ENCODE results near the gene TMEM178B. TPM values are rescaled to one million over a fixed set of nuclear protein-coding genes. Genes with fewer than 3 reads are reported as not detected.

TMEM178B gene
- total and polyA plus RNA-seq, 7 donors = 0.13 to 4.8 (median 1.6) TPM

GRCh38 chr7:141071260-141071854, 2.5 kb upstream of the TMEM178B start:
- Histone ChIP-seq H3K4me1 (peaks cover 7% of the 10 kb centered on the region), H3K27ac (no peak overlapping the region), H3K27me3 (ENCODE audit: insufficient read depth in 3 of 3, low read length in 2 of 3) (peaks cover 0 to 20% (median 5%) of the 10 kb centered on the region in 3 donors), H3K36me3 (ENCODE audit: insufficient read depth in 1 of 2, low read depth in 1 of 2) (no peaks in the 10 kb centered on the region), H3K9me3 (no peaks in the 10 kb centered on the region), H3K4me3 (peak overlapping the region; percentile 79)
- ATAC-seq (peak in 3 of 4 donors; percentile 13 to 46 (median 42)), DNase-seq (peak; percentile 35 to 74)
- TF ChIP-seq CTCF (IDR thresholded peaks at IDR 0.05) = no peak
- intact Hi-C loops (cut with DNase I) = loop anchor here (5.0 to 10.0 kb wide), 2 partner anchors 461 to 463 kb away; no protein-coding TSS in a partner anchor
- 0 to 2% (median 1%) methylated on average over 30 of the region's 30 CpGs for WGBS, 3 donors

- peak overlapping the region; percentile 71 for H3K27ac ChIP-seq
- peaks cover 7% of the 10 kb centered on the region for H3K4me1 ChIP-seq
- intact Hi-C loops (cut with DNase I) = loop anchor here (5.0 to 10.0 kb wide), 2 partner anchors 460 to 463 kb away; no protein-coding TSS in a partner anchor
- peak overlapping the region; percentile 79 for H3K4me3 ChIP-seq
- TF ChIP-seq CTCF (IDR thresholded peaks at IDR 0.05) = no peak
- peak in 1 of 4 donors; percentile 45 for ATAC-seq
- 1 to 2% (median 1%) methylated on average over 21 of the region's 21 CpGs for WGBS, 3 donors
- no peaks in the 10 kb centered on the region for H3K9me3 ChIP-seq
- peaks cover 0 to 25% (median 5%) of the 10 kb centered on the region in 3 donors for H3K27me3 ChIP-seq (ENCODE audit: insufficient read depth in 3 of 3, low read length in 2 of 3)
- H3K36me3 ChIP-seq (ENCODE audit: insufficient read depth in 1 of 2, low read depth in 1 of 2) = no peaks in the 10 kb centered on the region
- DNase-seq = no peak
Observed at GRCh38 chr7:141071855-141072547, 1.9 kb upstream of the TMEM178B start.

- WGBS, 3 donors = 0 to 1% (median 0%) methylated on average over 58 to 61 of the region's 61 CpGs
- Histone ChIP-seq H3K9me3 (no peaks in the 10 kb centered on the region), H3K4me1 (peaks cover 7% of the 10 kb centered on the region), H3K4me3 (peak overlapping the region; percentile 79), H3K36me3 (ENCODE audit: insufficient read depth in 1 of 2, low read depth in 1 of 2) (no peaks in the 10 kb centered on the region), H3K27ac (peak overlapping the region; percentile 71), H3K27me3 (ENCODE audit: insufficient read depth in 3 of 3, low read length in 2 of 3) (peaks cover 0 to 25% (median 5%) of the 10 kb centered on the region in 3 donors)
- TF ChIP-seq CTCF (IDR thresholded peaks at IDR 0.05) = no peak
- ATAC-seq (peak; percentile 77 to 91 (median 80)), DNase-seq (peak; percentile 65 to 86)
- intact Hi-C loops (cut with DNase I) = loop anchor here (5.0 to 10.0 kb wide), 2 partner anchors 460 to 462 kb away; no protein-coding TSS in a partner anchor
Observed at GRCh38 chr7:141072548-141073172, 1.2 kb upstream of the TMEM178B start.

- Histone ChIP-seq H3K4me1 (peaks cover 7% of the 10 kb centered on the region), H3K27ac (peak overlapping the region; percentile 71), H3K4me3 (peak overlapping the region; percentile 79), H3K9me3 (no peaks in the 10 kb centered on the region), H3K27me3 (ENCODE audit: insufficient read depth in 3 of 3, low read length in 2 of 3) (peaks cover 0 to 25% (median 5%) of the 10 kb centered on the region in 3 donors), H3K36me3 (ENCODE audit: insufficient read depth in 1 of 2, low read depth in 1 of 2) (no peaks in the 10 kb centered on the region)
- ATAC-seq (peak; percentile 83 to 86 (median 84)), DNase-seq (peak; percentile 48 to 75)
- 0 to 1% (median 1%) methylated on average over 52 to 60 of the region's 60 CpGs for WGBS, 3 donors
- intact Hi-C loops (cut with DNase I) = loop anchor here (5.0 to 10.0 kb wide), 2 partner anchors 459 to 462 kb away; no protein-coding TSS in a partner anchor
- no peak for TF ChIP-seq CTCF (IDR thresholded peaks at IDR 0.05)
Observed at GRCh38 chr7:141073173-141073640, 657 bp upstream of the TMEM178B start.

Data from psoas muscle (tissue), 8 donors.